ENCODE data around the gene TRAK2.
"Not testable (repeated sequence)": the region's sequence is repeated elsewhere in the genome, so short reads cannot be mapped to it uniquely, and the experiment has no call there.

TRAK2 gene

DNA sequence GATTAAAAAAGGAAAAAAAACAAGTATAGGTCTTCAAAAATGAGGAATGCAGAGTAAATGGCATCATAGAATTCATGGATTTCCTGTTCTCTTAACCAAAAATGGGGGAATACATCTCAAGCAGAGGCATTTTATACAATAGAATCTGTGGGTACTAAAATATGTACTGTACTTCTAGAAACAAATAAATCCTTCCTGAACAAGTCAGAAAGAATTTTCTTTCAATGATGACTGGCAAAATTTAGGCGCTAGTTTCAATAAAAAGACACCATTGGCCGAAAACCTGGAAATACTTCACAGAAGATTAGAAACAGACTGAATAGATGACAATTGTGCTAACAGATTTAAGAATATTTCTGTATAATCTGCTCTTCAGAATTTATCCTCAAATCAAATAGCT lies 15.1 kb downstream of the TRAK2 start:
- H3K4me3 ChIP-seq (replicated peaks in 1 of 2; ENCODE audit: low read depth in 2 of 2, low read length in 2 of 2), result no peak overlapping the region
- TF ChIP-seq, protein P1, sequence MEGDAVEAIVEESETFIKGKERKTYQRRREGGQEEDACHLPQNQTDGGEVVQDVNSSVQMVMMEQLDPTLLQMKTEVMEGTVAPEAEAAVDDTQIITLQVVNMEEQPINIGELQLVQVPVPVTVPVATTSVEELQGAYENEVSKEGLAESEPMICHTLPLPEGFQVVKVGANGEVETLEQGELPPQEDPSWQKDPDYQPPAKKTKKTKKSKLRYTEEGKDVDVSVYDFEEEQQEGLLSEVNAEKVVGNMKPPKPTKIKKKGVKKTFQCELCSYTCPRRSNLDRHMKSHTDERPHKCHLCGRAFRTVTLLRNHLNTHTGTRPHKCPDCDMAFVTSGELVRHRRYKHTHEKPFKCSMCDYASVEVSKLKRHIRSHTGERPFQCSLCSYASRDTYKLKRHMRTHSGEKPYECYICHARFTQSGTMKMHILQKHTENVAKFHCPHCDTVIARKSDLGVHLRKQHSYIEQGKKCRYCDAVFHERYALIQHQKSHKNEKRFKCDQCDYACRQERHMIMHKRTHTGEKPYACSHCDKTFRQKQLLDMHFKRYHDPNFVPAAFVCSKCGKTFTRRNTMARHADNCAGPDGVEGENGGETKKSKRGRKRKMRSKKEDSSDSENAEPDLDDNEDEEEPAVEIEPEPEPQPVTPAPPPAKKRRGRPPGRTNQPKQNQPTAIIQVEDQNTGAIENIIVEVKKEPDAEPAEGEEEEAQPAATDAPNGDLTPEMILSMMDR (IDR thresholded peaks at IDR 0.05; ENCODE audit: low read depth, low read length), result no peak
- peak in 1 of 2 donors; percentile 32 for DNase-seq (ENCODE audit: low read depth in 2 of 2)

DNA sequence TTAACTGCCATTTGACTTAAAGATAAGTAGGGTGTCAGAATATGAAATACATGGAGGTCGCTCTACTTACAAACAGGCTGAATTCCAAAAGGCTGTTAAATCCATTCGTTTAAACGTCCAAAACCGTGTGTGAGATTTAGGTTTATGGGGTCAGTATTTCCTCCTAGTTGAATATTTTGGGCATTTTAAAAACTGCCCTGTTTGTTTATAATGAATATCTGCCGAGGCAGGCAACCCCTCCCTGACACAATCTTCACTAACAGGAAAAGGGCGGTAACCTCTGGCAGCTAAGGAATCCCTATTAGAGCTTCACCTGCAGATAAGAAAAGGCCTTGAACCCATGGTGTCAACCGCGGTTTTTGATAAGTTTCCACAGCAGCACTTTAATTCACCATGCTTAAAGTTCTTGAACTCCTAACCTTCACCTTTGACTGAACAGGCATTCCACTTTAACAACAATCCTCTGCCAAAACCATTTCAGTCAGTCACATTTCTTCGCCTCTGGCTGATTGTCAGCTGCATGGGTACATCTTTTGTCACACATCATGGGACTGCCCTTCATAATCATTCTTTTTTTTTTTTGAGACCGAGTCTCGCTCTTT lies 17.8 kb downstream of the TRAK2 start:
- no peak for DNase-seq (ENCODE audit: low read depth in 2 of 2)
- no peak overlapping the region for H3K4me3 ChIP-seq (replicated peaks in 1 of 2; ENCODE audit: low read depth in 2 of 2, low read length in 2 of 2)
- TF ChIP-seq, protein P1 (IDR thresholded peaks at IDR 0.05; ENCODE audit: low read depth, low read length), result no peak

DNA sequence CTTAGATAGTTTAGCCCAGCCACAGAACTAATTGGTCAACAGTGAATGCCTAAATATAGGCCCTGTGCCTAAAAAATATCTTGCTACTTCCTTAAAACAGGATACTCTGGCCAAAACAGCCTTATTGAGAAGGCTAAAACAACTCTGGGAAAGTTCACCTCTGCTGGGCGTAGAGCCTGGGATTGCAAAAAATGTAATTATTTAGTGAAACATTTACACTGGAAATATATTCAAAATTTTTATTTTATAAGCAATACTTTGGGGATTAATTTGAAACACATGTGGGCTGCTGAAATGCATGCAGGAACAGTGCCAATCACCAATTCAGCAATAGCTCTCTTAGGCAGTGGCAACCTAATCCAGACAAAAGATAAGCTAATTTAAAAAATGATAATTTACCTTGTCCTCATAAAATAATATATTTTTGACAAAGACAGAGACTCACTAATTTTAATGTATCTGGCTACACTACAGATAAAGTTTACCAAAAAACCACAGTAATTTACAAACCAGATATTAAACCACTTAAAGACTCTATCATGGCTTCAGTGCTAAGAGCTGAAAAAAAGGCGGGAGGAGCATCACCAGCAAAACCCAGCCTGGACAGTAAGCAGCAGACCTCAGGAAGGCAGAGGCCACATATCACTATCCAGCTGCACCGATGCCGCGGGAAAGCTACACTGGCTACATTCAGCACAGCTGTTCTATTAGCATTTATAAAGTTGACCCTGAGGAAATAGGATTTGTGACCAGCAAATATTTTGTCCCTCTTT lies 18.5 kb downstream of the TRAK2 start:
- DNase-seq (ENCODE audit: low read depth in 2 of 2), result peak; percentile 44 to 52
- H3K4me3 ChIP-seq (replicated peaks in 1 of 2; ENCODE audit: low read depth in 2 of 2, low read length in 2 of 2), result no peak overlapping the region
- TF ChIP-seq, protein P1 (IDR thresholded peaks at IDR 0.05; ENCODE audit: low read depth, low read length), result no peak

DNA sequence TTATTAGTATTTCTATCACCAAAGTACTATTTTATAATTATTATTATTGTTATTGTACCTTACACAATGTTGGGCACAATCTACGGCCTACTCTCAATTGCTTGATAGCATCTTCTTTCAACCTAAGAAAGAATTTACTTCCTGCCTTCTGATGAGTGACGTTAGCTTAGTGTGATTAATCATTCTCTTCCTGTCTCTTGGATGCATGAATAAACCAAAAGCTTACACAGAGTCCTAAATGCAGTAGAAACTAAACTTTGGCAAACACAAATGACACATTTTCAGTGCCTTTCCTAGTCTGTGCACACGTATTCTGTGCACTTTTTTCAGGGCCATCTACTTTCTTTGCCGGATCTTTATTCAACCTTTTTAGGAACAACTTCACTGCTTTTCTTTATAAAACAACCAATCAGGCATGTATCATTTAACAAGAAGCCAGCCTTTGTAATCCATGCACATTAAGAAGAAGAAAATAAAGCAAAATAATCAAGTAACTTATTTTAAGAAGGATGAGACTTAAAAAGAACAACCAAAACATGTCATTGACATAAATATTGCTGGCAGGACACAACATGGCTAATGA lies 19.1 kb downstream of the TRAK2 start:
- DNase-seq (ENCODE audit: low read depth in 2 of 2), result peak; percentile 72 to 86
- TF ChIP-seq, protein P1 (IDR thresholded peaks at IDR 0.05; ENCODE audit: low read depth, low read length), result no peak
- H3K4me3 ChIP-seq (replicated peaks in 1 of 2; ENCODE audit: low read depth in 2 of 2, low read length in 2 of 2), result no peak overlapping the region

DNA sequence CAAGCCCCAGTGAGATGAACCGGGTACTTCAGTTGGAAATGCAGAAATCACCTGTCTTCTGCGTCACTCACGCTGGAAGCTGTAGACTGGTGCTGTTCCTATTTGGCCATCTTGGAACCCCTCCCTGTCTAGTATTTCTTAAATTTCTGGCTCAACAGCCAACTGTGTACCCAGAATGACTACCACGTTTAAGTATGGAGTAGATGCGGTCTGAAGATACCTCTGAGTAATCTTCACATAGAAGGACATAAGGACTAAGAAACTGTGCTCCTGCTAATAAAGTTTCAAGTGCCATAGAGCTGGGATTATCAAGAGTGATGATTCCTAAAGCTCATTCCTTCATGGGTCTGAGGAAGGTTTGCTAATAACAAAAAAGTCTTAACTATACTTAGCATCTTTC lies 20.4 kb downstream of the TRAK2 start:
- TF ChIP-seq, protein P1 (IDR thresholded peaks at IDR 0.05; ENCODE audit: low read depth, low read length), result no peak
- H3K4me3 ChIP-seq (replicated peaks in 1 of 2; ENCODE audit: low read depth in 2 of 2, low read length in 2 of 2), result no peak overlapping the region
- no peak for DNase-seq (ENCODE audit: low read depth in 2 of 2)

DNA sequence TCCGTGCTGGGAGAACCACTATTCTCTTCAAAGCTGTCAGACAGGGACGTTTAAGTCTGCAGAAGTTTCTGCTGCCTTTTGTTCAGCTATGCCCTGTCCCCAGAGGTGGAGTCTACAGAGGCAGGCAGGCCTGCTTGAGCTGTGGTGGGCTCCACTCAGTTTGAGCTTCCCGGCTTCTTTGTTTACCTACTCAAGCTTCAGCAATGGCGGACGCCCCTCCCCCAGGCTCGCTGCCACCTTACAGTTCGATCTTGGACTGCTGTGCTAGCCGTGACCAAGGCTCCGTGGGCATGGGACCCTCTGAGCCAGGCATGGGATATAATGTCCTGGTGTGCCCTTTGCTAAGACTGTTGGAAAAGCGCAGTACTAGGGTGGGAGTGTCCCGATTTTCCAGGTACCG lies 20.9 kb downstream of the TRAK2 start:
- H3K4me3 ChIP-seq (replicated peaks in 1 of 2; ENCODE audit: low read depth in 2 of 2, low read length in 2 of 2); DNase-seq (ENCODE audit: low read depth in 2 of 2): not testable (repeated sequence)

DNA sequence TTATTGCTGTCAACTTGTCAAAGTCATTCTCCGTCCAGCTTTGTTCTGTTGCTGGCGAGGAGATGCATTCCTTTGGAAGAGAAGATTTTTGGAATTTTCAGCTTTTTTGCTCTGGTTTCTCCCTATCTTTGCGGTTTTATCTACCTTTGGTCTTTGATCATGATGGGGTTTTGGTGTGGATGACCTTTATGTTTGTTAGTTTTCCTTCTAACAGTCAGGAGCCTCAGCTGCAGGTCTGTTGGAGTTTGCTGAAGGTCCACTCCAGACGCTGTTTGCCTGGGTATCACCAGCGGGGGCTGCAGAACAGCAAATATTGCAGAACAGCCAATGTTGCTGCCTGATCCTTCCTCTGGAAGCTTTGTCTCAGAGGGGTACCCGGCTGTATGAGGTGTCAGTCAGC lies 21.4 kb downstream of the TRAK2 start:
- not testable (repeated sequence) for DNase-seq (ENCODE audit: low read depth in 2 of 2); H3K4me3 ChIP-seq (replicated peaks in 1 of 2; ENCODE audit: low read depth in 2 of 2, low read length in 2 of 2)

DNA sequence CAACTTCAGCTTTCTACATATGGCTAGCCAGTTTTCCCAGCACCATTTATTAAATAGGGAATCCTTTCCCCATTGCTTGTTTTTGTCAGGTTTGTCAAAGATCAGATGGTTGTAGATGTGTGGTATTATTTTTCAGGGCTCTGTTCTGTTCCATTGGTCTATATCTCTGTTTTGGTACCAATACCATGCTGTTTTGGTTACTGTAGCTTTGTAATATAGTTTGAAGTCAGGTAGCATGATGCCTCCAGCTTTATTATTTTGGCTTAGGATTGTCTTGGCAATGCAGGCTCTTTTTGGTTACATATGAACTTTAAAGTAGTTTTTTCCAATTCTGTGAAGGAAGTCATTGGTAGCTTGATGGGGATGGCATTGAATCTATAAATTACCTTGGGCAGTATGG lies 22.9 kb downstream of the TRAK2 start:
- not testable (repeated sequence) for DNase-seq (ENCODE audit: low read depth in 2 of 2); H3K4me3 ChIP-seq (replicated peaks in 1 of 2; ENCODE audit: low read depth in 2 of 2, low read length in 2 of 2)
